ENCODE measurements around the gene LEPR.

DNA sequence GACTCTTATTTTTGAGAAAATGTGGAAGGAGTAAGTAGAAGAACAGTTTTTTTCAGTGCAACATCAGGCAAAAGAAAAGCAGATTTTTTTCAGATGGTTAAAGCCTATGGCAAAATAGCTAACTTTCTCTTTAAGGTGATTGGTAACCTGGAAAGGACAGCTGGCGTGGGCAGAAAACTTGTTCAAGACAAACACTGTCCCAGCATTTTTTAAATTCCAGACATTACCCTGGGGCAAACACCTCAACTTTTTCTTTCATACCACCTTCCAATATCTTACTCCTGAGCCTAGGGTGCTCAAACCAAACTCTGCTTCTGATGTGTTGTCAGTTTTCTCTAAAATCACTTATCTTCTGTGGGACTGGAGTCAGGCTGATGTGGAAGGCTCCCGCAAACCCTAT, 2.7 kb upstream of the LEPR start:
- TF ChIP-seq EZH2phosphoT487 (IDR thresholded peaks at IDR 0.05; ENCODE audit: low read depth) = no peak
- TF ChIP-seq, protein P1, sequence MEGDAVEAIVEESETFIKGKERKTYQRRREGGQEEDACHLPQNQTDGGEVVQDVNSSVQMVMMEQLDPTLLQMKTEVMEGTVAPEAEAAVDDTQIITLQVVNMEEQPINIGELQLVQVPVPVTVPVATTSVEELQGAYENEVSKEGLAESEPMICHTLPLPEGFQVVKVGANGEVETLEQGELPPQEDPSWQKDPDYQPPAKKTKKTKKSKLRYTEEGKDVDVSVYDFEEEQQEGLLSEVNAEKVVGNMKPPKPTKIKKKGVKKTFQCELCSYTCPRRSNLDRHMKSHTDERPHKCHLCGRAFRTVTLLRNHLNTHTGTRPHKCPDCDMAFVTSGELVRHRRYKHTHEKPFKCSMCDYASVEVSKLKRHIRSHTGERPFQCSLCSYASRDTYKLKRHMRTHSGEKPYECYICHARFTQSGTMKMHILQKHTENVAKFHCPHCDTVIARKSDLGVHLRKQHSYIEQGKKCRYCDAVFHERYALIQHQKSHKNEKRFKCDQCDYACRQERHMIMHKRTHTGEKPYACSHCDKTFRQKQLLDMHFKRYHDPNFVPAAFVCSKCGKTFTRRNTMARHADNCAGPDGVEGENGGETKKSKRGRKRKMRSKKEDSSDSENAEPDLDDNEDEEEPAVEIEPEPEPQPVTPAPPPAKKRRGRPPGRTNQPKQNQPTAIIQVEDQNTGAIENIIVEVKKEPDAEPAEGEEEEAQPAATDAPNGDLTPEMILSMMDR (IDR thresholded peaks at IDR 0.05; ENCODE audit: low read depth, low read length) = no peak
